HEK293T (cell line): ENCODE measurements around the gene UBQLNL.

ENCODE experiments used
- CTCF ChIA-PET: fragments of 350-600 bp; formaldehyde crosslinking; extraction: SDS; loops from one replicate; lab custom pipeline; 2021; ENCODE audit warnings: antibody characterized with exemption, inconsistent platforms; lab: Yijun Ruan, JAX
- POLR2A ChIA-PET: fragments of 350-600 bp; formaldehyde crosslinking; extraction: SDS; loops from one replicate; lab custom pipeline; 2020; ENCODE audit warnings: antibody characterized with exemption, inconsistent platforms; lab: Yijun Ruan, JAX
- DNase-seq: peaks from one replicate; pipeline ENCODE4 v3.0.0; 2012; ENCODE audit warnings: mixed read lengths; ENCODE audit errors: extremely low spot score
- ARNT ChIP-seq: fragments of 450-650 bp; IDR thresholded peaks from 2 replicates; pipeline ENCODE4 v1.6.1; 2017; ENCODE audit warnings: mild to moderate bottlenecking
- BHLHE40 ChIP-seq: fragments of 450-650 bp; IDR thresholded peaks from 2 replicates; pipeline ENCODE4 v1.6.1; 2016; ENCODE audit warnings: mild to moderate bottlenecking, moderate library complexity, borderline replicate concordance
- CTBP1 ChIP-seq: fragments of 450-650 bp; IDR thresholded peaks from 2 replicates; pipeline ENCODE4 v1.6.1; 2016; ENCODE audit warnings: borderline replicate concordance
- ELF4 ChIP-seq: fragments of 450-650 bp; IDR thresholded peaks from 2 replicates; pipeline ENCODE4 v1.6.1; 2017; ENCODE audit warnings: antibody characterized with exemption
- FOXA1 ChIP-seq: fragments of 450-650 bp; IDR thresholded peaks from 2 replicates; pipeline ENCODE4 v1.6.1; 2016; ENCODE audit warnings: mild to moderate bottlenecking
- FOXK2 ChIP-seq: fragments of 450-650 bp; IDR thresholded peaks from 2 replicates; pipeline ENCODE4 v1.6.1; 2016; ENCODE audit warnings: mild to moderate bottlenecking
- FOXM1 ChIP-seq: fragments of 450-650 bp; IDR thresholded peaks from 2 replicates; pipeline ENCODE4 v1.6.1; 2017; ENCODE audit warnings: mild to moderate bottlenecking, borderline replicate concordance
- HDGF ChIP-seq: fragments of 450-650 bp; IDR thresholded peaks from 2 replicates; pipeline ENCODE4 v1.6.1; 2017; ENCODE audit warnings: antibody characterized with exemption, borderline replicate concordance
- L3MBTL2 ChIP-seq: fragments of 450-650 bp; conservative IDR thresholded peaks from 2 replicates; pipeline ENCODE4 v1.6.1; 2016; ENCODE audit warnings: mild to moderate bottlenecking
- LEF1 ChIP-seq: fragments of 450-650 bp; IDR thresholded peaks from 2 replicates; pipeline ENCODE4 v1.6.1; 2017; ENCODE audit warnings: mild to moderate bottlenecking, borderline replicate concordance
- NFRKB ChIP-seq: fragments of 450-650 bp; IDR thresholded peaks from 2 replicates; pipeline ENCODE4 v1.6.1; 2016; ENCODE audit warnings: mild to moderate bottlenecking, moderate library complexity
- PKNOX1 ChIP-seq: fragments of 450-650 bp; IDR thresholded peaks from 2 replicates; pipeline ENCODE4 v1.6.1; 2016
- SP1 ChIP-seq: fragments of 450-650 bp; IDR thresholded peaks from 2 replicates; pipeline ENCODE4 v1.6.1; 2017
- SUZ12 ChIP-seq: fragments of 450-650 bp; IDR thresholded peaks from 2 replicates; pipeline ENCODE4 v1.6.1; 2016; ENCODE audit warnings: mild to moderate bottlenecking
- TARDBP ChIP-seq: fragments of 450-650 bp; IDR thresholded peaks from 2 replicates; pipeline ENCODE4 v1.6.1; 2016
- ZNF384 ChIP-seq: fragments of 450-650 bp; IDR thresholded peaks from 2 replicates; pipeline ENCODE4 v1.6.1; 2016

Gene UBQLNL

DNA sequence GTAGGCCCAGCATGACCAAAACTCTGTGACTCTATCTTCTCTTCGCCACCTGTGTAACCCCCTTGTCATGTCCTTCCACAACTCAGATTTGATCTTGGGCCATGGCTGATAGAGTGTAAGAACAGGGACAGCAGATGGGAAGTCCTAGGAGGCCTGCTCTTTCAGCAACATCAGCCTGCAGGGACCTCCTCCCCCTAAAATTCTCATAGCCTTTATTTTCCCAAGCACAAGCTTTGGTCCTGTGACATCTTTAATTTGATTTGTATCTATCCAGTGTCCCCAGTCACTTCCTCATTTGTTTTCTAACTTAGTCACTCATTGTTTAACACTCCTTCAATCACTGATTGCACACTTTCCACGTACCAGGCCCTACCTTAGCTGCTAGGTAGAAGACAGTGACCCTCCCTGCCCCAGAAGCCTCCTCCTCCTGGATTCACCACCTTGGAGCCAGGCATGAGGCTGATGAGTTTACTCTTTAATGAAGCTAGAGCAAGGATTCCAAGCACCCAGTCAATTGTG, 12.0 kb downstream of the UBQLNL start:
- ChIA-PET POLR2A (no interaction called here), CTCF (no interaction called here)
- no peak for TF ChIP-seq CTBP1
- TF ChIP-seq FOXA1, result no peak
- no peak for TF ChIP-seq FOXK2
- no peak for TF ChIP-seq NFRKB
- TF ChIP-seq FOXM1, result no peak
- no peak for TF ChIP-seq SP1
- TF ChIP-seq TARDBP, result no peak
- no peak for DNase-seq

DNA sequence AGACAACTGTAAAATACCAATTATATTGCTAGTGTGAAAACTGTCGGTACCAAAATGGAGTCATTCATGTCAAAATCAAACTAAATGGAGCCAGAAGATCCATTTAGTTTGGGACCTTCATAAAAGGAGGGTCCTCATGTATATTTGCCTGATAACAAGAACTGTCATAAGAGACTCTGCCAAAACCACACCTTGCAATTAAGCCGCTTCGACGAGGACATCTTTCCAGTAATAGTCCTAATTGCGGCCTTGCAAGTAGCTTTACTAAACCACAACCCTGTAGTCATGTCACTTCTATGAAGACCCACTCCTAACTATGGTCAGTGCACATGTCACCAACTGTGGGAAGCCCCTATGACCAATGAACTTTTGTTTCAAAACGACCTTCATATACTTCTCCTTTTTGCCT, 16.1 kb downstream of the UBQLNL start:
- DNase-seq, result no peak
- ChIA-PET POLR2A (no interaction called here), CTCF (no interaction called here)
- TF ChIP-seq FOXA1 (no peak), SUZ12 (no peak), LEF1 (no peak), FOXK2 (no peak), BHLHE40 (no peak), CTBP1 (no peak), ZNF384 (no peak), FOXM1 (no peak), SP1 (no peak), PKNOX1 (no peak), L3MBTL2 (no peak), TARDBP (no peak), ELF4 (no peak), HDGF (no peak), NFRKB (no peak), ARNT (no peak)

DNA sequence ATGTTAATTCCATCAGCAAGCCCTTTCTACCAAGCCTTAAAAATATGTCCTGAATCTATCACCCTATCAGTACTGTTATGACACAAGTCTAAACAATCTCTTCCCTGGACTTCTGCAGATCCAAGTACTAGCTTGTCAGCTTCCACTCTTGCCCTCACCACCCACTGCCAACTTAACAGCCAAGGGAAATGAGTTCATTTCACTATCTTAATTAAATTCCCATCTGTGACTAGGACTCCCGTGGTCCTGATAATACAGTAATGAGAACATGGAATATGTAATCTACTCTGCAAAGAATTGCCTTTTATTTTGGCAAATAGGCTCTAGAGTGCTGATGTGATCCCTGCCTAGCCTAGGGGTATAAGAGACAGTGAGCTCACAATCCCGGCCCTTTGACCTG, 16.8 kb downstream of the UBQLNL start:
- ChIA-PET CTCF (no interaction called here), POLR2A (no interaction called here)
- DNase-seq, result no peak
- no peak for TF ChIP-seq LEF1

- CTCF ChIA-PET, result no interaction called here
These were observed 26.7 kb downstream of the UBQLNL start for GRCh38 chr11:5489576-5490357.

DNA sequence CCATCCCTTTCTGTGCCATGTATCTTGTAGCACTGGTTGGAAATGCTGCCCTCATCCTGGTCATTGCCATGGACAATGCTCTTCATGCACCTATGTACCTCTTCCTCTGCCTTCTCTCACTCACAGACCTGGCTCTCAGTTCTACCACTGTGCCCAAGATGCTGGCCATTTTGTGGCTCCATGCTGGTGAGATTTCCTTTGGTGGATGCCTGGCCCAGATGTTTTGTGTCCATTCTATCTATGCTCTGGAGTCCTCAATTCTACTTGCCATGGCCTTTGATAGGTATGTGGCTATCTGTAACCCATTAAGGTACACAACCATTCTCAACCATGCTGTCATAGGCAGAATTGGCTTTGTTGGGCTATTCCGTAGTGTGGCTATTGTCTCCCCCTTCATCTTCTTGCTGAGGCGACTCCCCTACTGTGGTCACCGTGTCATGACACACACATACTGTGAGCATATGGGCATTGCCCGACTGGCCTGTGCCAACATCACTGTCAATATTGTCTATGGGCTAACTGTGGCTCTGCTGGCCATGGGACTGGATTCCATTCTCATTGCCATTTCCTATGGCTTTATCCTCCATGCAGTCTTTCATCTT, 27.6 kb downstream of the UBQLNL start:
- CTCF ChIA-PET, result no interaction called here
- DNase-seq, result no peak
- TF ChIP-seq SUZ12, result no peak
- no peak for TF ChIP-seq L3MBTL2
- TF ChIP-seq ARNT, result no peak
- TF ChIP-seq BHLHE40, result no peak
- TF ChIP-seq CTBP1, result no peak
- no peak for TF ChIP-seq FOXM1
- no peak for TF ChIP-seq PKNOX1
- POLR2A ChIA-PET, result no interaction called here

More at GRCh38 chr11:5489576-5490357, 26.7 kb downstream of the UBQLNL start:
- no peak for DNase-seq
- POLR2A ChIA-PET, result no interaction called here
- no peak for TF ChIP-seq ARNT
- TF ChIP-seq NFRKB, result no peak
- no peak for TF ChIP-seq PKNOX1
- no peak for TF ChIP-seq TARDBP
- TF ChIP-seq FOXK2, result no peak
- TF ChIP-seq ZNF384, result no peak
- TF ChIP-seq FOXA1, result no peak
- TF ChIP-seq ELF4, result no peak

- POLR2A ChIA-PET, result no interaction called here
- DNase-seq, result no peak
These were observed 28.1 kb downstream of the UBQLNL start, which contains the start of gene OR52D1 for GRCh38 chr11:5488385-5488784. TSS of gene OR52D1 (plus strand) at chr11:5488685. CDS start at chr11:5488707, 22 bp downstream.

More at GRCh38 chr11:5488385-5488784, 28.1 kb downstream of the UBQLNL start, which contains the start of gene OR52D1:
- TF ChIP-seq ARNT (no peak), BHLHE40 (no peak), CTBP1 (no peak), FOXK2 (no peak), FOXM1 (no peak), LEF1 (no peak), PKNOX1 (no peak), SP1 (no peak), SUZ12 (no peak), FOXA1 (no peak), TARDBP (no peak), ELF4 (no peak), L3MBTL2 (no peak), HDGF (no peak), NFRKB (no peak), ZNF384 (no peak)
- CTCF ChIA-PET, result no interaction called here
